ENCODE data around the gene FZR1.
"Not testable (repeated sequence)": the region's sequence is repeated elsewhere in the genome, so short reads cannot be mapped to it uniquely, and the experiment has no call there.

The FZR1 gene

GRCh38 chr19:3516675-3517207 is 10.6 kb downstream of the FZR1 start:
- DNase-seq, result no peak

- DNase-seq, result no peak
Measured at GRCh38 chr19:3517638-3518037, 11.5 kb downstream of the FZR1 start.

GRCh38 chr19:3518255-3518654 is 12.1 kb downstream of the FZR1 start:
- no peak for DNase-seq

GRCh38 chr19:3518659-3519058 is 12.5 kb downstream of the FZR1 start:
- no peak for DNase-seq

GRCh38 chr19:3519126-3519525 is 13.0 kb downstream of the FZR1 start:
- no peak for DNase-seq

- no peak for DNase-seq
Measured at GRCh38 chr19:3520166-3521103, 14.3 kb downstream of the FZR1 start.

GRCh38 chr19:3521104-3521445 is 15.0 kb downstream of the FZR1 start:
- no peak for DNase-seq

- no peak for DNase-seq
Measured at GRCh38 chr19:3522421-3523360, 16.6 kb downstream of the FZR1 start.

- no peak for DNase-seq
Measured at GRCh38 chr19:3523361-3524077, 17.4 kb downstream of the FZR1 start.

GRCh38 chr19:3524078-3524842 is 18.1 kb downstream of the FZR1 start:
- DNase-seq, result no peak

- DNase-seq, result no peak
Measured at GRCh38 chr19:3524904-3525451, 18.9 kb downstream of the FZR1 start.

- DNase-seq, result no peak
Measured at GRCh38 chr19:3526507-3527237, 20.6 kb downstream of the FZR1 start.

- no peak for DNase-seq
Measured at GRCh38 chr19:3527238-3527910, 21.3 kb downstream of the FZR1 start.

- DNase-seq, result no peak
Measured at GRCh38 chr19:3528080-3528479, 22.0 kb downstream of the FZR1 start.

- no peak for DNase-seq
Measured at GRCh38 chr19:3528539-3529211, 22.6 kb downstream of the FZR1 start.

- DNase-seq, result not testable (repeated sequence)
Measured at GRCh38 chr19:3529299-3529698, 23.2 kb downstream of the FZR1 start.

- no peak for DNase-seq
Measured at GRCh38 chr19:3530389-3530788, 24.3 kb downstream of the FZR1 start.

- DNase-seq, result no peak
Measured at GRCh38 chr19:3531716-3532115, 25.6 kb downstream of the FZR1 start.

GRCh38 chr19:3532154-3532786 is 26.2 kb downstream of the FZR1 start:
- DNase-seq, result no peak
